Measurements from ENCODE around the gene ERMAP.

DNA sequence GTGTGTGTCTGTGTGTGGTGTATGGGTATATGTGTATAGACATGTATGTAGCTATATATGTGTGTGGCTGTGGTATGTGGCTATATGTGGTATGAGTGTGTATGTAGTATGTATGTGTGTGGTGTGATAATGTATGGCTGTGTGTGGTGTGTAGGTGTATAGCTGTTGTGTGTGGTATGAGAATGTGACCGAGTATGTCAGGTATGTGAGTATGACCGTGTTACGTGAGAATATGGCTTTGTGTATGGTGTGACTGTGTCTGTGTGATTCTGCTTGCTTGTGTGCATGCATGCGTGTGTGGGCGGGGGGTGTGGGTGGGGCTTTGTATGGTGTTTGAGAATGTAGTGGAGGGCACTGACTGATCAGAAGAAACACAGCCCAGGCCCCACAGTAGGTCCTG, 33.0 kb downstream of the ERMAP start:
- no peak for TF ChIP-seq POLR2A (IDR thresholded peaks at IDR 0.05)
- TF ChIP-seq, protein P1, sequence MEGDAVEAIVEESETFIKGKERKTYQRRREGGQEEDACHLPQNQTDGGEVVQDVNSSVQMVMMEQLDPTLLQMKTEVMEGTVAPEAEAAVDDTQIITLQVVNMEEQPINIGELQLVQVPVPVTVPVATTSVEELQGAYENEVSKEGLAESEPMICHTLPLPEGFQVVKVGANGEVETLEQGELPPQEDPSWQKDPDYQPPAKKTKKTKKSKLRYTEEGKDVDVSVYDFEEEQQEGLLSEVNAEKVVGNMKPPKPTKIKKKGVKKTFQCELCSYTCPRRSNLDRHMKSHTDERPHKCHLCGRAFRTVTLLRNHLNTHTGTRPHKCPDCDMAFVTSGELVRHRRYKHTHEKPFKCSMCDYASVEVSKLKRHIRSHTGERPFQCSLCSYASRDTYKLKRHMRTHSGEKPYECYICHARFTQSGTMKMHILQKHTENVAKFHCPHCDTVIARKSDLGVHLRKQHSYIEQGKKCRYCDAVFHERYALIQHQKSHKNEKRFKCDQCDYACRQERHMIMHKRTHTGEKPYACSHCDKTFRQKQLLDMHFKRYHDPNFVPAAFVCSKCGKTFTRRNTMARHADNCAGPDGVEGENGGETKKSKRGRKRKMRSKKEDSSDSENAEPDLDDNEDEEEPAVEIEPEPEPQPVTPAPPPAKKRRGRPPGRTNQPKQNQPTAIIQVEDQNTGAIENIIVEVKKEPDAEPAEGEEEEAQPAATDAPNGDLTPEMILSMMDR (IDR thresholded peaks at IDR 0.05 in 8 of 11, conservative IDR thresholded peaks at IDR 0.05 in 3 of 11), result no peak
